Astrocyte of the spinal cord (primary cell): Measurements from ENCODE around the gene SLC43A2.

Experiments used
- DNase-seq: peaks from one replicate; pipeline ENCODE4 v3.0.0; 2011; ENCODE audit warnings: low read depth, low spot score
- H3K4me3 ChIP-seq: 2 replicates; pipeline ENCODE4 v1.5.1; 2011; ENCODE audit warnings: low read depth, mild to moderate bottlenecking, low read length, moderate library complexity
- in situ Hi-C: cut with HindIII; loops from 2 replicates; pipeline ENCODE4 v1.10.0; 2017; ENCODE audit warnings: low sequenced_read_pairs
- TF ChIP-seq, protein P1 (sequence below): IDR thresholded peaks from 2 replicates; pipeline ENCODE4 v1.5.1; 2012; ENCODE audit warnings: low read depth, mild to moderate bottlenecking, low read length, inconsistent platforms

SLC43A2 gene

DNA sequence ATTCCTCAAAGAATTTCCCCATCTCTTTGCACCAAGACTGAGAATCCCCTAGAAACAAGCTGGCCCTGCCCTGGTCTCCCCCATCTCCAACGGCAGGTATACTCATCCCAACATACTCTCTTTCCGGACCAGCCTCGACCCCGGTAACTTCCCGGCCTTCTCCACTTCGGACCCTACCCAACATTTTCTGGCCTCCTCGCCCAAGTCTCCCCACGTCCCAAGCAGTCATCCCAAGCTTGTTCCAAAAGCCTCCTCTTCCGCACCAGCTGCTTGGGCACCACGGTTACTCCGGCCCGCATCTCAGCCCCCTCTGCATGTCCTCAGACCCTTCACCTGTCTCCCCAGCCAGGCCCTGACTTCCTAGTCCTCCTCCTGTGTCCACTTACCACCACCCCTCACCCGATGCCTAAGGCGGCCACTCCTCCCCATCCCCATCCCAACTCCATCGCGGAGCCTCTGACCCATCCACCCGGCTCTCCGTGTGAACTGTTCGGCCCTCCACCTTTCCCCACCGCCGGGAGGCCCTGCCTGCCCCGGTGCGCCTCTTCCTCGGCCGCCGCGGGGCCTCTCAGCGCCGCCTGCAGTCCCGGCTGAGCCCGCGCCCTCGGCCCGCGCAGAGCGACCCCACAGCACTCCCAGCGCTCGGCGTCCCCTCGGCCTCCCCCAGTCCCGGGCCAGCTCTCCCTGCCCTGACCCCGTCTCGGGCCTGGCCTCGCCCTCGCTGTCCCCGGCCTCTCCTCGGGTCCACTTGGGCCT is 67.0 kb downstream of the SLC43A2 start:
- TF ChIP-seq, protein P1, sequence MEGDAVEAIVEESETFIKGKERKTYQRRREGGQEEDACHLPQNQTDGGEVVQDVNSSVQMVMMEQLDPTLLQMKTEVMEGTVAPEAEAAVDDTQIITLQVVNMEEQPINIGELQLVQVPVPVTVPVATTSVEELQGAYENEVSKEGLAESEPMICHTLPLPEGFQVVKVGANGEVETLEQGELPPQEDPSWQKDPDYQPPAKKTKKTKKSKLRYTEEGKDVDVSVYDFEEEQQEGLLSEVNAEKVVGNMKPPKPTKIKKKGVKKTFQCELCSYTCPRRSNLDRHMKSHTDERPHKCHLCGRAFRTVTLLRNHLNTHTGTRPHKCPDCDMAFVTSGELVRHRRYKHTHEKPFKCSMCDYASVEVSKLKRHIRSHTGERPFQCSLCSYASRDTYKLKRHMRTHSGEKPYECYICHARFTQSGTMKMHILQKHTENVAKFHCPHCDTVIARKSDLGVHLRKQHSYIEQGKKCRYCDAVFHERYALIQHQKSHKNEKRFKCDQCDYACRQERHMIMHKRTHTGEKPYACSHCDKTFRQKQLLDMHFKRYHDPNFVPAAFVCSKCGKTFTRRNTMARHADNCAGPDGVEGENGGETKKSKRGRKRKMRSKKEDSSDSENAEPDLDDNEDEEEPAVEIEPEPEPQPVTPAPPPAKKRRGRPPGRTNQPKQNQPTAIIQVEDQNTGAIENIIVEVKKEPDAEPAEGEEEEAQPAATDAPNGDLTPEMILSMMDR, result peak; percentile 17
- DNase-seq, result no peak
- in situ Hi-C loops, result no loop called here
- H3K4me3 ChIP-seq, result peak overlapping the region; percentile 51

GRCh38 chr17:1560858-1561355 is 67.7 kb downstream of the SLC43A2 start:
- in situ Hi-C loops, result no loop called here
- TF ChIP-seq, protein P1, result no peak
- no peak for DNase-seq
- H3K4me3 ChIP-seq, result peak overlapping the region; percentile 51

DNA sequence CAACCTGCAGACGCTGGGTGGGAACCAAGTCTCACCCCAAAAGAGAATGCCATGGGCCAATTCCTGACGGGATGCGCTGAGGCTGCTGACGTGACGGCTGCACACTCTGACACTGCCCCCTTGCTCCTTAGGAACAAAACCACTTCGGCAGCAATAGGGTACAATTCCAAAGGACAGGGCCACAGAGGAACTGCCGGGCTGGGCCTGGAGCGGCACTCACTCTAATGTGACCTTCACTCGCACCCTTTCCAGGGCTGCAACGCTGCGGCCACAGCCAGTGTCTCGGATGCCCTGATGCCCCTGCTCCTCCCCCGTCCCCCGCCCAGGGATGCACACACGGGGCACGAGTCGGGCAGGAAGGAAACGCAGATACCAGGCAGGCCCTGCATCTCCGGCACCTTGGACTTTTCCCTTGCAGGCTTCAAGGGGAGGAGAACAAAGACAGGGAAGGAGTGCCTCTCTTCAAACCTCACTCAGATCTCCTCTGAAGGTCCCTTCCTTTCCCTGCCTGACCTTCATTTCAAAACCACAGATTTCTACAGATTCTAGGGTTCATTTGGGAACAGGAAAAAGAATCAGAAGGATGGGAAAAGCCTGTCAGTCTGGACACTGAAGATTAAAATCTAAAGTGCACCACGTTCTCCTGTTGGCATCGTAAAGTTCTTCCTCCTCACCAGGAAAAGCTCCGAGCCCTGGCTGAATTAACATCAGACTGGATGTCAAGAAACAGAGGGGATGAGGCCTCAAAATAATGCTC is 68.4 kb downstream of the SLC43A2 start:
- no peak overlapping the region for H3K4me3 ChIP-seq
- in situ Hi-C loops, result no loop called here
- TF ChIP-seq, protein P1, result no peak
- no peak for DNase-seq

DNA sequence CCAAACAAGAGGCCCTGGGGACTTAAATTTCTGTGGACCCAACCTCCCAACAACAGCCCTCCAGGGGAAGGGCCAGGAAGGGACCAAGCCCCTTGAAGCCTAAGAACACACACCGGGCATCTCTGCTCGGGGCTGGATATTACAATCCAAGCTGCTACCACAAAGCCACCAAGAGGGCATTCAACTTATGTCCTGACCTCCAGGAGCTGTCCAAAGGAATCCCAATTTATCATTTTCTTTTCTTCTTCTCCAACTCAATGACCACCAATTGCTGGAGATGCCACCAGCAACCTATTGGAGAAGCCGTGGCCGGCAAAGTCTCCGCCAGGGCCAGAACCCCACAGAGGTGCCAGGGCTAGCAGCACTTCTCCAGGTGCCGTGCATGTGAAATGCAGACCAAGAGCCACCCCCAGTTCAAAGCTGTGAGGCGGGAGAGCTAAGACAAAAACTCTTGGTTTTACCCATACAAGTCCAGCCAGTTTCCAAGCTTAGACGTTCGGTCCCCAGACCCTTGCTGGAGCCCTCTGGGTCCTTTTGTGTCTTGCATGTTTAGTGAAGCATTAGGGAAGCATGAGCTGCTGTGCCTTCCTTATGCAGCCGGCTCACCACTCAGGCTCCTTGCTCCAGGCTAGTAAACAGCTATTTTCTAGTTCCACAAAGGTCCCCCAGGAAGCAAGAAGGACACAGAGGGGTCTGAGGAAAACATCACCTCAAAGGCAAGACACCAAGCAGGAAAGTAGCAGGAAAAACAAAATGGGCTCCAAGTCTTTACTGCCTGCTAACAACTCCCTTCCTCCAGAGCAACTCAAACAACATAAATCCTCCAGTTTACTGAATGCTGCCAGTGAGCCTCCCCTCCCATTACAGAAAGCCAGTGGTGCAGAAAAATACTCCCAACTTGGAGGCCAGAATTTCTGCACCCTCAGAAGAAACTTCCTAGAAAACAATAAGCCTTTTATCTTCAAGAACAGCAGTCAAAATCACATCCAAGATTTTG is 69.3 kb downstream of the SLC43A2 start:
- TF ChIP-seq, protein P1, result no peak
- DNase-seq, result no peak
- in situ Hi-C loops, result no loop called here
- no peak overlapping the region for H3K4me3 ChIP-seq

DNA sequence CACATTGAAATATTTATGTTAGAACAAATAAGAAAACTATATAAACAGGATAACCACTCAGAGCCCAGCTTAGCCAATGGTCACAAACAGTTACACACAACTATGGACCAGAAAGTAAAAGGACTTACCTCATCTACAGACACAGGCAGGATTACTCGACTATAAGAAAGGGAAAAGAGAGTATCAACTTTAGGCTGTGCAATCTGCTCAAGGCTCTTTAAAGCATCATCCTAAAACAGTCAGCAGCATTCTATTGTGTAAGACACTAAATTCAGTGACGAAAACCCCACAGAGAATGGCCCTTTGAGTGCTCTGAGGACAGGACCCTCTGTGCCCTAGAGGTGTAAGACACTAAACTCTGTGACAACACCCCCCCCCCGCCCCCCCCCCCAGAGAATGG is 70.2 kb downstream of the SLC43A2 start:
- in situ Hi-C loops, result no loop called here
- DNase-seq, result no peak
- TF ChIP-seq, protein P1, result no peak
- H3K4me3 ChIP-seq, result no peak overlapping the region
